Fibroblast of skin of left quadriceps (primary cell): ENCODE data around the gene CCL11.

ENCODE experiments used
- DNase-seq, 2 experiments: peaks; one replicate each; pipeline ENCODE4 v3.0.0-alpha.2; 2013; ENCODE audit warnings: low read depth in 2 of 2

CCL11 gene

GRCh38 chr17:34285286-34285792 is at the start of gene CCL11:
Gene CCL11, plus strand, starts transcription at chr17:34285742. Its CDS starts 67 bp downstream, at chr17:34285809.
- DNase-seq: no peak

GRCh38 chr17:34236281-34236892 is 49.2 kb upstream of the CCL11 start:
- DNase-seq: no peak

GRCh38 chr17:34237458-34237857 is 48.1 kb upstream of the CCL11 start:
- no peak for DNase-seq

- no peak for DNase-seq
These were observed 44.5 kb upstream of the CCL11 start for GRCh38 chr17:34241062-34241461.

DNA sequence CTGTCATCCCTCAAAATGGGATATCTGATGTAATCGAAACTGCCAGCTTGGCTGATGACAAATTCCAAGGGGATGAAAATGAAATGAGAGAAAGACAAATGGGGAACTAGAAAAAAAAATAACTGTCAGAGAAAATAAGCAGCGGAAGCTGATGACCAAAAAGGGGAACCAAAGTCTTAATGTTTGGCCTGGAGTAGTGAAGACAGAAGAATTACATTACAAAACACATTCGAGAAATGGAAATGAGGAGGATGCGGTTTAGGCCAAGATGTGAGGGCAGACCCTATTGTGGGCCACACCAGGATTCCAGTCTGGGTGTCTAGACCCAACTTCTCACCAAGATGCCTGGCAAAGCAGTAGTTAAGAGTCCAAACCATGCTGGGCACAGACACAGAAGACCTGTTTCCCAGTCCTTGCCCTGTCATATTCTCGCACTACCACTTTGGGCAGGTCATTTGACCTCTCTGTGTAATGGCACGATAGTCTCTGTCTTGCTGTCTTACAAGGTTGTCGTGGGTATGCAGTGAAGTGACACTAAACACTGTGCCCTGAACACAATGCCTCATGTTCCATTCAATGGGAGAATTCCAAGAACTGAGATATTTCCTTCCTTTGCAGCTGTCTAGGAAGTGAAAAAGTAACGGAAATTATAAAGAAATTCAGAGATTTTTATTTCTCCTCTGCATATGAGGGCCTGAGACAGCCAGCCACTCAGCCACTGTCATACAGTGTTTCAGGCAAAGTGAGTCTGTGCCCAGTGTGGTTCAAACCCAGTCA is 42.8 kb upstream of the CCL11 start:
- DNase-seq: no peak

DNA sequence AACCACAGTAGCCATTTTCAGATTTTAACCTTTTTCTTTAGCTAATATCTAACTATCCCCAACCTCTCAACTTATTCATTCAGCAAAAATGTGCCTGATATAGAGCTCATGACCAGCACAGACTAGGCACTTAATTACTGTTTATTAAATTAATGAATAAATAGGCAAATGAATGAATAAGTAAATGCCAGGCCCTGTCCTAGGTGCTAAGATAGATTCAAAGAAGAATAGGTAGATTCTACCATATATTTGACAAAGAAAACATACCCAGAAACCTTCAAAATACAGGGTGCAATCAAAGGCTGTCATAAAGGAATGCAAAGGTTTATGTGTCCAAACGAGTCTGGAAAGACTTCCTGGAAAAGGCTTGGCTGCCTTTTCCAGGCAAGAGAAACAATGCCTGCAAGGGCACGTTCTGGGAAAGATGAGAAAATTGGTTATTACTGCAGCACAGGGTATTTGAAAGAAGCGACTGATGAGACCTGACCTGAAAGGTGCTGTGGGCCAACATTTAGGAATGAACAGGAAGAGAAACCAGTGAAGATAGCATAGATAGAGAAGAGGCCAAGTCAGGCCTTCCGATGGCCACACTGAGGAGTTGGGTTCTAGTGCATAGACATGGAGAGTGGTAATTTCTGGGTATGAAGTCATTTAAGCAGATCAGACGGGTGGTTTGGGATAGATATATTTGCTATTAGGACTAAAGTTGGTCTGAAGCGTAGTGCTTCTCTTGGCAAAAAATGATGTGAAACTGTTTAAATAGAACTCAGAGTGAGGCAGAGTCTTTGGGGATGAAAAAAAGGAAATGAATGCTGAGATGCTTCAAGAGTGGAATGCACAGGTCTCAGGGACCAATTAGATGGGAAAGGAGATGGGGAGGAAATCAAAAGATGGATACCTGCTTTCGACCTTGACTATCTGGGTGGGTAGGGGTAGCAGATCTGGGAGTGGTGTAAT is 41.9 kb upstream of the CCL11 start:
- no peak for DNase-seq

GRCh38 chr17:34245351-34245905 is 40.1 kb upstream of the CCL11 start:
- no peak for DNase-seq

- DNase-seq: no peak
These were observed 39.1 kb upstream of the CCL11 start for GRCh38 chr17:34246446-34246845.

DNA sequence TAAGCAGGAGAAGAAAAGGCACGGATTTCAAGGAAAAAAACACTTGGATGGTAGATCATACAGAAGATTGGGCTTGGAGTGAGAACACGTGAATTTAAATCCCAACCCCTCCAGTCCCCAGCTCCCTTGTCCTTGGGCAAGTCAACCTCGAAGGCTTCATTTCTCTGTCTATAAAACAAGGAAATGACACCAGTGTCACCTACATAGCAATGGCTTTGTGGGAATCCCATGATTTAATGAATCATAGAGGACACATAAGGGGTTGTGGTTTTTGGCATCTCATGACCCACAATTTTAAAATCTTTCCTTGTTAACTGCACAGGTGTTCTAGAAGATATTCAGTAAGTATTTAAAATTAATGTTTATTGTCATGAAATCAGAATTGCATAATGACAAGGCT is 38.7 kb upstream of the CCL11 start:
- DNase-seq: no peak

- no peak for DNase-seq
These were observed 37.0 kb upstream of the CCL11 start for GRCh38 chr17:34248511-34249024.

DNA sequence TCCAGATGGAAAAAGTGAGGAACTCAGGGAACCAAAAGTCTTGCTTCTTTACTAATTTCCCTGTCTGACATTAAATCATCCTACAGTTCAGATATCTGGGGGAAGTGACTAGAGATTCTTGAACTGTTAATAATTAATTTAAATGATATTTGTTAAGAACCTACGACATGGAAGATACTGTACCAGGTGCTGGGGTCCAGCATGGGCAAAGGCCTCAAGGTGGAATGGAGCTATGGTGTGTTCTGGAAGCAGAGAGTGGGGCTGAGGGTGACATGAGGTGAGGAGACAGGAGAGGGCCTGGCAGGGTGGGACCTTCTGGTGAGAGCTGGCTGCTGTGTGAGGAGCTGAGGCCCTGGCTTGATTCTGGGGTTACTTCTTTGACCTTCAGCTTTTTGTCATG is 36.5 kb upstream of the CCL11 start:
- no peak for DNase-seq

DNA sequence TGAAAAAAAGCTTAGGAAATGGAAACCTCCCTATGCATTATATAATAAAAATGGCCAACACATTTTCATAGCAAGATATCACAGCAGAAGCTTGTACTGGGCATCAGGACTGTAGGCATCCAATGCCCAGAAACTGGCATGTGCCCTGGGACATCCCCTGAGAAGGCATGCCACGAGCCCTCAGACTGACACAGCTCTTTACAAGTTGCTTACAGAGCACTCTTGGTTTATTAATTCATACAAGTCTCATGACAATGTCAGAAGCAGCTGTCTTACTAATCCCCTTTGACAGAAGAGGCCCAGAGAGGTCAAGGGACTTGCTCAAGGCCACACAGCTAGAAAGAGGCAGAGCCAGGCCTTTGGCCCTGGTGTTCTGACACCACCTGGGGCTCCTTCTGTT is 36.1 kb upstream of the CCL11 start:
- DNase-seq: no peak

DNA sequence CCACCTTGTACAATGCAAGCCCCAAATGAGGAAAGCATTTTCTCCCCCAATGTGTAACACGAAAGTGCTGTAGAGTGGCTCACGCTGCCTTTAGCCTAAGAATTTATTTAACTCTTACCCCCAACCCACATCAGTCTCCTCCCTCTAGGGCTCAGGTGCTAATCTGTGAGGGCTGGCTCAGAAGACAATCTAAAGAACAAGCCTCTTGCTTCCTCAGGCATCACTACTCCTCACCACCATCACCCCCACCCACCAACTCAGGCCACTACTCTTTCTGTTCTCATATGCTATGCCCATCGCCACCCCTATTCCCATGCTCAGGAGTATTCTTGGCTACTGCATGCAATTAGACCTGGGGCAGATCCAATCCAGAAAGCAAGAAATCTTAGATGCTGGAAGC is 34.4 kb upstream of the CCL11 start:
- DNase-seq: no peak

DNA sequence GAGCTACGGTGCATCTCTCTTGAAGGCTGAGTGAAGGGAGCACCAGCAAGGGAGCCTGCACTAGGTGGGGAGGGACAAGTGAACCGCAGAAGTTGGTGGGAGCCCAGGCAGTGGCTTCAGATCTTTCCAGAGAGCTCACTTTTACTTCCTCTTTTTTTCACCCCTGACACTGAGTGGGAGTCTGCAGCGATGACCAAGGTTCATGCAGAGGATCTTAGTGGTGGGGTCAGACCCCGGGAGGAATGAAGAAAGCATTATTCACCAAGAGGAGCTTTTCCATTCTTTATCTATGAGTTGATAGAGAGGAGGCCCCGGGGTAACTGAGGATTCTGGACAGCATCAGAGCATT is 33.5 kb upstream of the CCL11 start:
- DNase-seq: no peak

- DNase-seq: peak; percentile 80 to 83
These were observed 33.0 kb upstream of the CCL11 start for GRCh38 chr17:34252444-34253138.

- DNase-seq: no peak
These were observed 32.4 kb upstream of the CCL11 start for GRCh38 chr17:34253139-34253525.

DNA sequence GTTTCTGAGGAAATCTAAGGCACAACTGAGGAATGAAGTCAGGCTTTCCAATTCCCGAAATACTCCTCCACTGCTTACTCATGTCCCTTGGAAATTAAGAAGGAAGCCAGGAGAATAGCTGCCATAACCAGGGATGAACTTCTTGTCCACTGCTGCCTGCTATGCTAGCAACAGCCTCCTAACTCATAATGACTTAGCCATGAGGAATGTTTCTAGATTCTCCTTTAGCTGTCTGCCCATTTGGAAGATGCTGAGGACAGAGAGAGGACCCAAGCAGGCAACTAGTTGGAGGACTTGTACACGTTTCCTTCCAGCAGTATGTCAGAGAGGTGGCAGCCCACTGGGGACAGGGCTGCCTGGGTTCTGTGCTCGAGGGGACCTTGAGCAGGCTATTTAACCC is 31.4 kb upstream of the CCL11 start:
- DNase-seq: peak; percentile 61 to 70

- peak in 1 of 2 experiments; percentile 42 for DNase-seq
These were observed 30.7 kb upstream of the CCL11 start, which contains the start of gene CCL2 for GRCh38 chr17:34254651-34255380. Gene CCL2, plus strand, starts transcription at chr17:34255285. Its CDS starts 65 bp downstream, at chr17:34255350.

- no peak for DNase-seq
These were observed 30.2 kb upstream of the CCL11 start for GRCh38 chr17:34255381-34255732.

DNA sequence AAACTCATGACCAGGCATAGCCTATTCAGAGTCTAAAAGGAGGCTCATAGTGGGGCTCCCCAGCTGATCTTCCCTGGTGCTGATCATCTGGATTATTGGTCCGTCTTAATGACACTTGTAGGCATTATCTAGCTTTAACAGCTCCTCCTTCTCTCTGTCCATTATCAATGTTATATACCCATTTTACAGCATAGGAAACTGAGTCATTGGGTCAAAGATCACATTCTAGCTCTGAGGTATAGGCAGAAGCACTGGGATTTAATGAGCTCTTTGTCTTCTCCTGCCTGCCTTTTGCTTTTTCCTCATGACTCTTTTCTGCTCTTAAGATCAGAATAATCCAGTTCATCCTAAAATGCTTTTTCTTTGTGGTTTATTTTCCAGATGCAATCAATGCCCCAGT is 29.7 kb upstream of the CCL11 start:
- no peak for DNase-seq
